DOHH2 (cell line): Measurements from ENCODE around the gene NT5C3A.

ENCODE experiments used
- CTCF ChIP-seq: fragments of 200-600 bp; sonication (generic); IDR thresholded peaks from one replicate; pipeline ENCODE4 v1.5.1; 2014; ENCODE audit warnings: antibody characterized with exemption, mild to moderate bottlenecking, low read depth, low read length; ENCODE audit not compliant: poor library complexity, severe bottlenecking
- EZH2phosphoT487 ChIP-seq: fragments of 200-600 bp; sonication (generic); IDR thresholded peaks from 2 replicates; pipeline ENCODE4 v1.6.1; 2017; ENCODE audit warnings: borderline replicate concordance, mild to moderate bottlenecking, antibody characterized with exemption, low read length, moderate library complexity, mixed read lengths

DNA sequence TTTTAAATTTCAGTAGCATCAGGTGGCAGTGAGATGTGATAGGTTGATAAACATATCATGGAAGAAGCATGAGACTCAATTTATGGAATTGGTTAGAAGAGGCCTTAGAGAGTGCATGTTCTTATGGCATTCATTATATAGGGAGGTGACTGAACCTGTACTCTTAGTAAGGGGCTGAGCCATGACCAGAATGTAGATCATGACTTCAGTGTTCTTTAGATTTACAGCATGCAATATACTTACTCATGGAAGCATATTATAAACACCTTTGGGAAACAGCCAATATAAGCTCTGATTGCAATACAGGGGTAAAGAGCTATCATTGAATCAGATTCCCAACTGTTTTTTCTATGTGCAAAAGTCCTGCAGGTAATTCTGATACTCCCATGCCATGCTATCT is 50.2 kb downstream of the NT5C3A start:
- TF ChIP-seq CTCF = no peak
- TF ChIP-seq EZH2phosphoT487 = no peak
